Heart right ventricle (tissue), 16 donors: ENCODE measurements around the gene PAK6. TPM values are rescaled to one million over a fixed set of nuclear protein-coding genes. Genes with fewer than 3 reads are reported as not detected.

Source experiments
- ATAC-seq, 8 donors: fragments of 200-7000 bp; cut with Tn5 transposase; one replicate each; pipeline ENCODE4 v1.9.1; 2020; ENCODE audit warnings: mild to moderate bottlenecking in 8 of 8, moderate library complexity in 8 of 8, moderate number of reproducible peaks in 1 of 8
- DNase-seq, 2 donors: peaks; one replicate each; pipeline ENCODE4 v3.0.0-alpha.2; 2020
- H3K27ac ChIP-seq, 10 donors: fragments of 200-600 bp; sonication (generic) in 2 of 10; one replicate each; pipeline versions ENCODE4 v1.5.0 to v1.8.0; 2020 to 2022; ENCODE audit warnings: mild to moderate bottlenecking in 3 of 10
- H3K27me3 ChIP-seq, 7 donors: fragments of 200-600 bp; one replicate each; pipeline ENCODE4 v1.8.0; 2021 to 2022; ENCODE audit warnings: mild to moderate bottlenecking in 2 of 7
- H3K36me3 ChIP-seq, 9 donors: fragments of 200-600 bp; sonication (generic) in 1 of 9; one replicate each; pipeline versions ENCODE4 v1.5.0 to v1.8.0; 2020 to 2022; ENCODE audit warnings: mild to moderate bottlenecking in 2 of 9
- H3K4me1 ChIP-seq, 9 donors: fragments of 200-600 bp; sonication (generic) in 1 of 9; one replicate each; pipeline versions ENCODE4 v1.5.0 to v1.8.0; 2020 to 2022; ENCODE audit warnings: mild to moderate bottlenecking in 4 of 9
- H3K4me3 ChIP-seq, 10 donors: fragments of 200-600 bp; sonication (generic) in 2 of 10; one replicate each; pipeline versions ENCODE4 v1.5.0 to v1.8.0; 2020 to 2022; ENCODE audit warnings: mild to moderate bottlenecking in 7 of 10, moderate library complexity in 2 of 10
- H3K9me3 ChIP-seq, 11 donors: fragments of 200-600 bp in 10 of 11; sonication (generic) in 2 of 11; one replicate each; pipeline versions ENCODE4 v1.5.0 to v1.8.0; 2013 to 2022; ENCODE audit warnings: mild to moderate bottlenecking in 2 of 11, control low read depth in 1 of 11, moderate library complexity in 1 of 11
- WGBS, 2 donors: extraction: QIAGEN DNeasy Blood & Tissue Kit; methylation state at CpG; one replicate each; pipeline ENCODE4 v1.1.7; 2013; ENCODE audit warnings: inconsistent platforms in 1 of 2; 5-methylcytosine and 5-hydroxymethylcytosine counted together
- intact Hi-C, 10 donors: fragments of 100-400 bp; cut with DNase I; formaldehyde crosslinking; loops; one replicate each; pipeline versions ENCODE4 v1.11.1 to v1.14.2; 2022
- polyA plus RNA-seq, 2 donors: library from polyadenylated mRNA; stranded (reverse); fragments of 200-250 nt; gene quantifications; one replicate each; pipeline ENCODE4 v1.2.3, GENCODE V29; 2013
- total RNA-seq, 10 donors: library from RNA; stranded (reverse); fragmentation: NEBNext Ultra II Directional in 3 of 10; extraction: Animal tissue kit (Norgen Biotek cat#: 25700) in 3 of 10; gene quantifications; one replicate each; pipeline versions ENCODE4 v1.2.1 to v1.2.4, GENCODE V29; 2021 to 2023
- TF ChIP-seq, protein P1 (sequence below), 9 donors: fragments of 200-600 bp; sonication (generic) in 2 of 9; IDR thresholded peaks; one replicate each; pipeline versions ENCODE4 v1.5.0 to v1.8.0; 2021 to 2022; ENCODE audit warnings: antibody characterized with exemption in 9 of 9, mild to moderate bottlenecking in 5 of 9, moderate library complexity in 1 of 9
- donor health status: Arrhythmogenic right ventricular cardiomyopathy.
- donor health status: ischemic (EF 13 %, LVEDD 7.1; RV severe dilation, severe dysfunction).
- donor health status: healthy with polysubstance abuse.
- donor health status: DM: no; HTN: yes; CAD: no.
- donor health status: DM: no; HTN: no; CAD: no.
- donor health status: ischemic (EF 25% LVEDD 6.9; RV normal size, moderate dysfunction).
- donor health status: ischemic (EF 25% LVEDD 5.7; RV mildly dilated, moderate dysfunction).
- donor health status: healthy.
- donor health status: DM: yes; HTN: yes; CAD: no.
- donor health status: Ischemic cardiomyopathy.
- donor health status: ischemic (EF 35%, LVEDD 5.7; RV mildly dilated, moderate dysfunction).
- donor health status: nonischemic (EF 11% LVEDD 7.7; RV severe dilation, severe dysfunction).
- donor health status: DM: yes; HTN: yes; CAD: no.
- donor health status: PGD.
- donor health status: ischemic (EF 29% LVEDD 5.4; RV normal size, mild dysfunction).
- donor health status: nonischemic (EF 23%, LVEDD 6.1; RV moderate dilation, normal function).

PAK6 gene
- total and polyA plus RNA-seq, 12 donors: 0.48 to 14.1 (median 7.4) TPM

DNA sequence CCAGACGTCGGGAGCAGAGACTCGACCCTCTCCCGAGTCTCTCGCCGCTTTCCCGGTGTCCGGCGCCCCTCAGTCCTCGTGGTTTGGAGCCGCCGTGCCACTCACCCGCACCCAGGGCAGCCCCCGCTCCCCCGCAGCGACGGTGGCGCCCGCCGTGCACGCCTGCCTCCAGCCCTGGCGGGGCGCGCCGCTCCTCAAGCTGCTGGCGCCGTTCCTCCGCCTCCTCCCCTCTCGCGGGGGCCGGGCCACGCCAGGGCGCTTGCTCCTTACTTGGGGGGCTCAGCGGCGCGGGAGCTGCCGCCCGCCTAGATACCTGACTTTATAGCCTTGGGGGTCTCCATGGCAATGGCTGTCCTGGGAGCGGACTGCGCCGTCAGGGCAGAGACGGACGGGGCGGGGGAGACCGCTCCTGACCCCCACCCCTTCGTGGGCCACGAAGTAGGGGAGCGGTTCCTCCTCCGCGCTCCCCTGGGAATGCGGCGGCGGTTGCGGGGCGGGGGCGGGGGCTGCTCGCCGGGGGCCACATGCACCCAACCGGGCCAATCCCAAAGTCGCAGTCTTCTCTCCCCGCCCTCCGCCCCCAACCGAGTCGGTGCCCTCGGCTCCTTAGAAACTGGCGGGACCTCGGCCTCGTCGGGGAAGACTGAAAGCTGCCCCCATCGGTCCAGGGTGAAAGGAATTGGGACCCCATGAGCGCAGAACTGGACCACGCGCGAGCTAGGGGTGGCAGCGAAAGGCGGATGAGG is 44.2 kb downstream of the PAK6 start, which contains the start of gene ANKRD63:
Gene ANKRD63 (minus strand): TSS at position 196 of the 746 bp plus-strand sequence. CDS start 478 bp downstream, outside the sequence.
- 8 to 9% methylated on average over 75 to 76 of the region's 76 CpGs for WGBS, 2 donors
- DNase-seq: no peak
- H3K27ac ChIP-seq: peak within 1 kb of the TSS in 1 of 10 donors; percentile 1
- peaks cover 15 to 64% (median 62%) of the 10 kb centered on the region in 7 donors for H3K27me3 ChIP-seq
- H3K36me3 ChIP-seq: peaks cover 0 to 3% (median 0%) of the 10 kb centered on the region in 9 donors
- intact Hi-C loops: loop anchor here in 2 of 10 donors (2.0 to 5.0 kb wide), 2 partner anchors 28 to 139 kb away; no protein-coding TSS in a partner anchor
- peaks cover 20 to 56% (median 39%) of the 10 kb centered on the region in 9 donors for H3K4me1 ChIP-seq
- H3K4me3 ChIP-seq: peak within 1 kb of the TSS; percentile 37 to 62 (median 50)
- peak in 3 of 8 donors; percentile 13 to 25 (median 17) for ATAC-seq
- TF ChIP-seq, protein P1, sequence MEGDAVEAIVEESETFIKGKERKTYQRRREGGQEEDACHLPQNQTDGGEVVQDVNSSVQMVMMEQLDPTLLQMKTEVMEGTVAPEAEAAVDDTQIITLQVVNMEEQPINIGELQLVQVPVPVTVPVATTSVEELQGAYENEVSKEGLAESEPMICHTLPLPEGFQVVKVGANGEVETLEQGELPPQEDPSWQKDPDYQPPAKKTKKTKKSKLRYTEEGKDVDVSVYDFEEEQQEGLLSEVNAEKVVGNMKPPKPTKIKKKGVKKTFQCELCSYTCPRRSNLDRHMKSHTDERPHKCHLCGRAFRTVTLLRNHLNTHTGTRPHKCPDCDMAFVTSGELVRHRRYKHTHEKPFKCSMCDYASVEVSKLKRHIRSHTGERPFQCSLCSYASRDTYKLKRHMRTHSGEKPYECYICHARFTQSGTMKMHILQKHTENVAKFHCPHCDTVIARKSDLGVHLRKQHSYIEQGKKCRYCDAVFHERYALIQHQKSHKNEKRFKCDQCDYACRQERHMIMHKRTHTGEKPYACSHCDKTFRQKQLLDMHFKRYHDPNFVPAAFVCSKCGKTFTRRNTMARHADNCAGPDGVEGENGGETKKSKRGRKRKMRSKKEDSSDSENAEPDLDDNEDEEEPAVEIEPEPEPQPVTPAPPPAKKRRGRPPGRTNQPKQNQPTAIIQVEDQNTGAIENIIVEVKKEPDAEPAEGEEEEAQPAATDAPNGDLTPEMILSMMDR (IDR thresholded peaks at IDR 0.05): no peak
- no peaks in the 10 kb centered on the region for H3K9me3 ChIP-seq

DNA sequence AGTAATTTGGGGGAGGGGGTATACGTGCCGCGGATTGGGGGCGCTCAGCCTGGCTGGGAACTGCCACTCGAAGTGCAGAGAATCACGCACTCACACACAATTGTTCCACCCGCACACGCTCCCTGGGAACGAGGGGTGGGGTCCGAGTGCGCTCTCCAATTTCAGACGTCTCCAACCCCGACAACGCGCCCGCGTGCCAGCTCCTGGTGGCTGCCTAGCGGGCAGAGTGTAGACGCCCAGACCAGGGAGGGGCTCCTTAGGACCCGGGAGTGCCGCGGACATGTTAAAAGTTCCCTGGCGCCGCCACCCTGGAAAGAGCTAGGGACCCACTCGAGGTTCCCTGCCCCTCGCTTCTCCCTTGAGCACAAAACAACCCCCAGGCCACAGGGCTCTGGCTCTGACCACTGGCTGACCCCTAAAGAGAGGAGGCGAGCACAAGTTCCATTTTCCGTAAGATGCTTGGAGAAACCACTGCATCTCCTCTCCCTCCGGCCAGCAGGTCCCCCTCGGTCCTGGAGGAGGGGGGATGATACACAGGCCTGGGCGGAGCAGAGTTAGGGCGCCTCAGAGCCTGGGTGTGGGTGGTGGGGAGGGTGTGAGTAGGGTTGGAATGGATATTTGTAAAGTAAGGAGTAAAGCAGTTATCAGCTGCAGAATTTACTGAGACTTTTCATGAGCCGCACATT is 44.9 kb downstream of the PAK6 start:
- intact Hi-C loops: loop anchor here in 2 of 10 donors (2.0 to 5.0 kb wide), 2 partner anchors 27 to 139 kb away; no protein-coding TSS in a partner anchor
- DNase-seq: no peak
- peaks cover 20 to 56% (median 39%) of the 10 kb centered on the region in 9 donors for H3K4me1 ChIP-seq
- no peak overlapping the region for H3K27ac ChIP-seq
- TF ChIP-seq, protein P1 (IDR thresholded peaks at IDR 0.05): no peak
- ATAC-seq: no peak
- peaks cover 0 to 10% (median 0%) of the 10 kb centered on the region in 9 donors for H3K36me3 ChIP-seq
- H3K9me3 ChIP-seq: no peaks in the 10 kb centered on the region
- peaks cover 15 to 62% (median 55%) of the 10 kb centered on the region in 7 donors for H3K27me3 ChIP-seq
- WGBS, 2 donors: 47 to 66% methylated on average over 33 of the region's 33 CpGs
- peak overlapping the region in 2 of 10 donors; percentile 49 to 62 for H3K4me3 ChIP-seq

DNA sequence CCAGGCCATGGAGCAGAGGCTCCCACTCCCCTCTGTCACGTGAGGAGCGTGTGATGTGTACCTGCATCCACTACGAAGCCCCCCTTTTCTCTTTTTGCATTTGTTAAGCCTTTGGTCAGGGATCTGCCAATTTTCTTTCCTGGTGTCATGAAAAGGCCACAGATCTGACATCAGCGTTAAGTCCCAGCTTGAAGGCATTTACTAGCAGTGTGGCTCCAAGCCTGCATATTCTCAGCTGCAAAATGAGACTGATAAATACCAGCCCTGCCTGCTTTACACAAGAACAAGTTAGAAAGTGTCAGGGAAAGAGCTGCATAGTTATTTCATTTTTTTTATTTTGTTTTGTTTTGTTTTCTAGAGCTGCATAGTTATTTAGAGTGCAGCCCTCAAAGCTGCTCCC is 46.3 kb downstream of the PAK6 start:
- Histone ChIP-seq H3K27me3 (peaks cover 15 to 52% (median 42%) of the 10 kb centered on the region in 7 donors), H3K4me3 (no peak overlapping the region), H3K36me3 (peaks cover 0 to 23% (median 0%) of the 10 kb centered on the region in 9 donors), H3K27ac (peak overlapping the region in 8 of 10 donors; percentile 3 to 49 (median 40)), H3K9me3 (no peaks in the 10 kb centered on the region), H3K4me1 (peaks cover 16 to 49% (median 30%) of the 10 kb centered on the region in 9 donors)
- TF ChIP-seq, protein P1 (IDR thresholded peaks at IDR 0.05): no peak
- DNase-seq: no peak
- intact Hi-C loops: no loop called here
- WGBS, 2 donors: 44 to 63% methylated on average over 4 of the region's 4 CpGs
- peak in 2 of 8 donors; percentile 41 to 51 for ATAC-seq

DNA sequence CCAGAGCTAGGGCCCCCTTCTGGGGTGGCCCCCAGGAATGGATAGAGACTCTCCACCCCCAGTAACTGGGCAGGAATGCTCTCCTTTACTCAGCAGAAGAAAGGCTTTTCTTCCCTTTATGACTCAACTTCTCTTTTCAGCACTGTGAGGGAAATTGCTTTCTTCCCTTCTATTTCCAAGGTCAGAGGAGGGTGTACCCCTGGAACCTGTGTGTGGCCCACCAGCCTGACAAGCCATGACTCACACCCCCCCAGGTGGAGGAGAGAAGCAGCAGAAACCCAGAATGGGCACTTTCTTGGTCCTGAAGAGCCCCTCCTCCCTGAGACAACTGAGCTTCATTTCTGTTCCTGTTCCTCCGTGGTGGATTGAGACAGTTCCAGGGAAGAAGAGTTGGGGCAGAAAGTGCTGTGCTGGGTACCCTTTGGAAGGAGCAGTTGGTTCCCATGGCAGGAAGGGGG is 46.7 kb downstream of the PAK6 start:
- Histone ChIP-seq H3K4me3 (no peak overlapping the region), H3K9me3 (no peaks in the 10 kb centered on the region), H3K4me1 (peaks cover 16 to 49% (median 34%) of the 10 kb centered on the region in 9 donors), H3K36me3 (peaks cover 0 to 27% (median 0%) of the 10 kb centered on the region in 9 donors), H3K27ac (peak overlapping the region in 9 of 10 donors; percentile 3 to 49 (median 36)), H3K27me3 (peaks cover 15 to 47% (median 38%) of the 10 kb centered on the region in 7 donors)
- intact Hi-C loops: no loop called here
- DNase-seq (no peak), ATAC-seq (peak in 2 of 8 donors; percentile 3 to 15)
- TF ChIP-seq, protein P1 (IDR thresholded peaks at IDR 0.05): no peak
- WGBS, 2 donors: 19 to 29% methylated on average over 1 of the region's 1 CpG
